Stimulated activated CD8-positive, alpha-beta memory T cell treated with anti-CD3 and anti-CD28 coated beads, Interleukin-15, amount 100 ng/mL, for 4 hours (primary cell): ENCODE data around the gene ITGB3.
"Not testable (repeated sequence)": the region's sequence is repeated elsewhere in the genome, so short reads cannot be mapped to it uniquely, and the experiment has no call there.

ENCODE experiments used
- DNase-seq, 2 donors: peaks; one replicate each; pipeline ENCODE4 v3.0.0-alpha.2; 2020; ENCODE audit warnings: low read depth in 2 of 2

Gene ITGB3

DNA sequence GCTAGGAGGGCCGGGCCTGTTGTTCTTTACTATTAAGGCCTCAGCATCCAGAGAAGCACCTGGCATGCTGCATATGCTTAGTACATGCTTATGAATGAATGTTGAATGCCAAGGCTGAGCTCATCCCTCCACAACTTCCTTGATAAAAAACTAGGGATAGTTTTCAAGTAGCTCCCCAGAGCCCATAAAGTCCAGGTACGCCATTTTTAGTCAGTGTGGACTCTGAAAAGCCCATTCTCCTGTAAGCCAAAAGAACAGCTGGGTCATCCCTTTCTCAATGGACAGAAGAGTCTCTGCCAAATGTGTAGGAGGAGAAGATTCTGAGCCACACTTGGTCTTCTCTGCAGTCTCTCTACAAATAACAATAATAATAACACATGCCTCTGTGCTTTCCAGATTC, 8.9 kb upstream of the ITGB3 start:
- DNase-seq = no peak

DNA sequence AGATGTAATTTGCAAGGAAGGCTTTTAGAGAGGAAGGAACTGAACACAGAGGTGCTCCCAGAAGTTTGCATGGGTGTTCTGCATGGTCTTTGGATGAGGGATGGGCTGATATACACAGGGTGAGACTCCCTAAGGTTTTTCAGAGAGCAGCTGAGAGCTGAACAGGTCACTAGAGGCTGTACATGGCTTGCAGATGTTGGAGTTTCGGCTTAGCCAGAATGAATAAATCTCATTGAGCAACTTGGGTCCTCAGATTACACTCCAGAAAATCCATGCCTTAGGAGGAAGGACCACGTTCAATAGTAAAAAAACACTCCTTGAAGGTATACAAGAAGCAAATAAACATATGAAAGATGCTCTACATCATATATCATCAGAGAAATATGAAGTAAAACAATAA, 7.5 kb upstream of the ITGB3 start:
- no peak for DNase-seq

- DNase-seq = no peak
Observed at GRCh38 chr17:47250855-47251254, 2.8 kb upstream of the ITGB3 start.

GRCh38 chr17:47251421-47251940, 2.1 kb upstream of the ITGB3 start:
- no peak for DNase-seq

GRCh38 chr17:47252209-47252608, 1.4 kb upstream of the ITGB3 start:
- DNase-seq = no peak

GRCh38 chr17:47252766-47253512, 688 bp upstream of the ITGB3 start:
- DNase-seq = no peak

DNA sequence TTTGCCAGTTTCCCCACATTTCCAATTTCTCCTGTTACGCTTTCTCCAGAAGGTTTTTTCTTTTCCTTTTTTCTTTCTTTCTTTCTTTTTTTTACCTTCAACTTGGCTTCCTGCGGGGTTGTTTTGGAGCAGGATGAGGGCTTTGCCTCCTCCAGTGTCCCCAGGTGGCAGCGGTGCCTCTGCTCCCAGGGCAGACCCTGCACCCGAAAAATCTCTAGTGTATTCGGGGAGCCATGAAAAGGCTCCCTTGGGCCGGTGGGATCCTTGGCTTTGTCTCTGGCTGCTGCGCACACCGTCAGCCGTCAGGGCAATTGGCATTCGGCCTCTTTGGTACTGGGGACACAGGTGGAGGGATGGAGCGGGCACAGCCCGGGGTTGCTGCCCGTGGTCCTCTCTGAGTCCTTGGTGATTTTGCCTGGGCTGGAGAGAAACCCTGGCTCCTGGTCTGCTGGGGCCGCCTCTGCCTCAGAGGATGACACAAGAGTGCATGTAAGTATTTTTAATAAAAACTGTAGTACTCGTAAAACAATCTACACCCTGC, 846 bp downstream of the ITGB3 start:
- no peak for DNase-seq

DNA sequence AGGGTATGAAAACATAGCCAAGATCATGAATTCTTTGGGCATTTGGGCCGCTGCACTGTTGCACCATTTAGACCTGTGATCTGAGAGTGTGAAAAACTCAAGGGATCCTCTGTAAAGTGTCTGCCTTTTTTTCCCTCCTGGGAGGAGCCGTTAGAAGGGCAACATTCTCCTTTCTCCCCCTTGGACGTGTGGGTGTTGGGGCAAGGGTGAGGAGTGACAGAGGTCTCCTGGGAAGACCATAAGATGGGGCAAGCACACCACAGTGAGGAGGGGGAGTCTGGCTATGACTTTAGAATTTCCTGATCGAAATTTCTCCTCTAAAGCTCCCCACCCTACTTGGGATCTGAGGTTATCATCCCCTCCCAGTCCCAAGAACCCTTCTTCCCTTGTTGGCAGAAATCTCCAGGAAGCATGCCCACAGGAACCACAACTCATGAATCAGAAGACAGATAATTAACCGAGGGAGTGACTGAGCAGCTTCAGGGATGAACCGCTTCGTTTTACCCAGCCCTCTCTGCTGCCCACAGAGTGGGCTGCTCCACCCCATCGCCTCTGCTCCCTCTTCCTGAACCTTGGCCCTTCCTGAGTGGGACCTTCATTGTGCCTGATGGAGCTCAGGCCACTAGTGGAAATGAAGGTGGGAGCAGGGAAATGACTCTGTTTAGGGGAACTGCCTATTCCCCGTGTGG, 4.2 kb downstream of the ITGB3 start:
- DNase-seq = no peak

DNA sequence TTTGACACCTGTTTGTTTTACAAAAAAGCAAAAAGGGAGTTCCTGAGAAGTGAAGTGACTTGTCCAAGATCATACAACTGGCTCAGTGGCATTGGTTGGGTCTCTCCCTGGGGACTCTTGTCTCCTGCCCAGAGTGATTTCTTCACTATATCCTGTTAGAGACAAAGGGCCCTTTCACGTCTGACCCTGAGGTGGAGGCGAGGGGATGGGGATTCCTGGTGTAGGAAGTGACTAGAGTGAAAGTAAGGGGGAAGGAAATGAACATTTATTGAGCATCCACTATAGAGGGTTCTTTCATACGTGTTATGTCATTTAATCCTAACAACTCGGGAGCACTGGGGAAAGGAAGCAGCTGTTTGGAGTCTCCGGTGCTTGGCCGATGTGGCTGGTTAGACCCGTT, 9.0 kb downstream of the ITGB3 start:
- DNase-seq = no peak

GRCh38 chr17:47264166-47264565, 10.5 kb downstream of the ITGB3 start:
- DNase-seq = no peak

GRCh38 chr17:47265983-47266541, 12.4 kb downstream of the ITGB3 start:
- DNase-seq = no peak

DNA sequence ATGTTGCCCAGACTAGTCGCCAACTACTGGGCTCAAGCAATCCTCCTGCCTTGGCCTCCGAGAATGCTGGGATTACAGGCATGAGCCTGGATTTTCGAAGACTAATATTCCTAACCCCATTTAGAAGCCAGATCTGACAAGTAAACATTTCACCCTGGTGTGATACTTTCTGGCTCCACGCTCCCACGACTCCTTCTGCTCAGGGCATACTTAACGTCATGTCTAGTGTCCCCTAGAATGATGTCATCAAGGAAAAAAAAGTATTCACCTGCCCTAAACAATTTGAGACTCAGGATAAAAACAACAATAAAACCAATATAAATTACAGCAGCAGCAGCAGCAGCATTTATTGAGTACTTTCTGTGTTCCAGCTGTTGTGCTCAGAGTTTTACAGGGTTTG, 13.2 kb downstream of the ITGB3 start:
- no peak for DNase-seq

GRCh38 chr17:47267354-47267828, 13.8 kb downstream of the ITGB3 start:
- DNase-seq = no peak

- not testable (repeated sequence) for DNase-seq
Observed at GRCh38 chr17:47268964-47269363, 15.3 kb downstream of the ITGB3 start.

DNA sequence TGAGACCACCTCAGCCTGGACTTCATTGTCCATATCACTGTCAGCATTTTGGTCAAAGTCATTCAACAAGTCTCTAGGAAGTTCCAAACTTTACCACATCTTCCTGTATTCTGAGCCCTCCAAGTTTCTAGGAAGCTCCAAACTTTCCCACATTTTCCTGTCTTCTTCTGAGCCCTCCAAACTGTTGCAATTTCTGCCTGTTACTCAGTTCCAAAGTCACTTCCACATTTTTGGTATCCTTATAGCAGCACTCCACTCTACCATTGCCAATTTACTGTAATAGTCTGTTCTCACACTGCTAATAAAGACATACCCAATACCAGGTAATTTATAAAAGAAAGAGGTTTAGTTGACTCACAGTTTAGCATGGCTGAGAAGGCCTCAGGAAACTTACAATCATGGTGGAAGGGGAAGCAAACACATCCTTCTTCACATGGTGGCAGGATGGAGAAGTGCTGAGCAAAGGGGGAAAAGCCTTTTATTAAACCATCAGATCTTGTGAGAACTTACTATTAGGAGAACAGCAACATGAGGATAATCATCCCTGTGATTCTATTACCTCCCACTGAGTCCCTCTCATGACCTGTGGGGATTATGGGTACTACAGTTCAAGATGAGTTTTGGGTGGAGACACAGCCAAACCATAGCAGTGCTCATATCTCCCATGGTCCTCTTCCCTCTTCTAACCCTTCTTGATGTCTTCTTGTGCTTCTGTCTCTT, 16.1 kb downstream of the ITGB3 start:
- not testable (repeated sequence) for DNase-seq

DNA sequence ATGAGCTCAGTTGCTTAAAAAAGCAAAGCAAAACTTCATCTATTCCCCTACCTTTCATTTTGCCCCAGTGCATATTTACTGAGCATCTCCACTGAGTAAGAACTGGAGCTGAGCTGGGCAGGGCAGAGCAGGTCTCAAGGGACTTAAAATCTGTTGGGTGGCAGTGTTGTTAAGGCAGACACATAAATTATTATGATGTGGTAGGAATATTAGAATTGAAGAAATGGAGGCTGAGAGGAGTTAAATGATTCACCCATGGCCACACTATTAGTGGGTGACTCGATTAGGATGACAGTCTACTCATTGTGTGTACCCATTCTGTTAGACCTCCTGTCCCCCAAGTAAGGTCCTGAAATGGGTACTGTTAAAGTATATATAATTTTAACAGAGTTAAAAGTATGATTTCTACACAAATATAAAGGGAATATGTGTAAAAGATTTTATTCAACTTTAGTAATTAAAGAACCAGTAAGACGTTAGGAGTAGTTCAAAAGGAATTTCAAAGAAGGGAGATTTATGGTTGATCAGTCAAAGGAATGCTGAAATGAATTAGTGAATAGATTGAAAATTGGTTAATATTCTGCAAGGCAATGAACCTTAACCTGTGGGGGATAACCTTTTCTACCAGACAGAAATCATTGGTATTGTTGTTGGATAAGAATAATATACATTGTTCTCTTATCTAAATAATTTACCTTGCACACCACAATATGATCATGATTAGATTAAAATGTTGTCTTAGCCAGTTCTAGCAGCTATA, 17.5 kb downstream of the ITGB3 start:
- DNase-seq = no peak

DNA sequence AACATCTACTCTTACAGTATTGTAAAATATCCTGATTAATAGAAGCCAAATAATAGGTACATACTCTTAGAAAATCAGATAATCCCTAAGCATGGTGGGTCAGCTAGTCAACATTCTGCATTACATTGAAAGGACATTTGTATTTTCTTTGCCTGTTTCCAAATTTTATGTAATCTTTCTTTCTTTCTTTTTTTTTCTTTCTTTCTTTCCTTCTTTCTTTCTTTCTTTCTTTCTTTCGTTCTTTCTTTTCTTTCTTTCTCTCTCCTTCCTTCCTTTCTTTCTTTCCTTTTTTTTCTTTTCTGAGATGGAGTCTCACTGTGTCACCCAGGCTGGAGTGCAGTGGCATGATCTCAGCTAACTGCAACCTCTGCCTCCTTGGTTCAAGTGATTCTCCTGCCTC, 18.9 kb downstream of the ITGB3 start:
- no peak for DNase-seq

GRCh38 chr17:47273245-47273644, 19.6 kb downstream of the ITGB3 start:
- no peak for DNase-seq

DNA sequence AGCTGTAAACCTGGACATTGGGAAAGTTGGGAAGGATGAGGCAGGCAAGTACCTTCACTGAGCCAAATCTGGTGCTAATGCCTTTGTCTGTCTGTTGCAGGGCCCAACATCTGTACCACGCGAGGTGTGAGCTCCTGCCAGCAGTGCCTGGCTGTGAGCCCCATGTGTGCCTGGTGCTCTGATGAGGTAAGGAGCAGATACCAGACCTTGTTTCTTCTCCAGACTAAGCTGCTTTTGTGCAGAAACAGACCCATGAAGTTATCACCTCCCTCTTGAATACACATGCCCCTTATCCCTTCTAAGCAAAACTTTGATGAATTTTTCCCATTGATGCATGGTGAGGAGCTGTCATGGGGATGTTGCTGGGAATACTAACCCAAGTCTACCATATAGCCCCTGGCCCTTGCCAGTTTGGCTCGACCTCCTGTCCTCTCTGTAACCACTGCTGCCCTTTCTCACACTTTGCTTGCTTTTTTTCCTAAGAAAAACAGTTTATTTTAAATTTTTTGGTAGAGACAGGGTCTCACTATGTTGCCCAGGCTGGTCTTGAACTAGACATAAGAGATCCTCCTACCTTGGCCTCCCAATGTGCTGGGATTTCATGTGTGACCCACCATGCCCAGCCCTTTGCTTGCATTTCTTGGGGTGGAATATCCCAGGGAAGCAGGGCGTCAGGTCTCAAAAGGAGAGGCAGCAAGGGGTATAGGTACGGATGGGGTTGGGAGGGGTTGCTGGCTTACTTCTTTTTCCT, 20.9 kb downstream of the ITGB3 start:
- DNase-seq = no peak

GRCh38 chr17:47275245-47275984, 21.8 kb downstream of the ITGB3 start:
- DNase-seq = no peak
